HG03045 (cell line): ENCODE measurements around the gene PTGIS.

ENCODE experiments used
- ATAC-seq: cut with Tn5 transposase; IDR thresholded peaks from one replicate; pipeline ENCODE4 v1.9.1; 2021; ENCODE audit warnings: mild to moderate bottlenecking, moderate library complexity; ENCODE audit not compliant: unreplicated experiment

PTGIS gene

GRCh38 chr20:49476016-49476355 is 92.0 kb downstream of the PTGIS start:
- ATAC-seq = no peak

DNA sequence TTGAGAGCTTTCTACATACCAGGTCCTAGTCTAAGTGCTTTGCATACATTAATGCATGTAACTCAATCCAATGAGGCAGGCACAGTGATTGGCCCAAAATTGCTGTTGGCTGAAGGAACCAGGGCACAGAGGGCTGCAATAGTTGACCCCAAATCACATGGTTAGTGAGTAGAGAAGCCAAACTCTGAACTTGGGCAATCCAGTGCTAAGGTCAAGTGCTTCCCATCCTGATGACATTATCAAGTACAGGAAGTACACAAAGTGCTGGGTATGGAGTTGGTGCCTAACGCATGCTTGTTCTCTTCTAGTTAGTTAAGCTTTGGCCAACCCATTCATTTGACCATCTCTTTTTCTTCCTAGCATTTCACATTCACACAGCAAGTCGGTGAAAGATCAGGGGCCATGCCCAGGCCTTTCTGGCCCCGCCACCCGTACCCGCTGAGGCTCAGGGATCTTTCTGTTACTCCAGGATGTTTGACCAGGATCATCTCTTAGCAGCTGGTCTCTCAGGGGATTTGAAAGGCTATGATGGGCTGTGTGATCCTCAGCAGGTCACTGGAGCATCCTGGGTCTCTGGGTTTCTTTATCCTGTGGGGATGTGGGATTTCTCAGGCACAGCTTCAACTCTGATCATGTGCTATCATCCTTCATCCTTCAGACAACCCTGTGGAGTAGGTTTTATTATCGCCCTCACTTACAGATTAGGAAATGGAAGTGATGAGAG is 92.5 kb downstream of the PTGIS start:
- no peak for ATAC-seq

DNA sequence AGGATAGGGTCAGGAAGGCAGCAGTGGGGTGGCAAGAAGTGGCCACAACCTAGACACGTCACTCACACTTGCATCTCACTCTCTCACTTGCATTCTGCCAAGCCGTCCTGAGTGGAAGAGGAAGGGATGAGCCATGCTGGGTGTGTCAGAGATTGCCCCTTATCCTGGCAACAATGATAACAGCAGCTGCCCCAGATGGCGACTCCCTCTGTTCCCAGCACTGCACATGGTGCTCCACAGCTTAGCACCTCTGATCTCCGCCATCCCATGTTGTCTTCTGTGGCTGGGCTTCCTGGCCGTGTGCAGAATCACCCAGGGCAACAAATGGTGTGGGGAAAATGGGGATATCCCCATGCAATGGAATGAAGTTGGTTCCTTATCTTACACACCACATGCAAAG is 96.5 kb downstream of the PTGIS start:
- ATAC-seq = no peak

DNA sequence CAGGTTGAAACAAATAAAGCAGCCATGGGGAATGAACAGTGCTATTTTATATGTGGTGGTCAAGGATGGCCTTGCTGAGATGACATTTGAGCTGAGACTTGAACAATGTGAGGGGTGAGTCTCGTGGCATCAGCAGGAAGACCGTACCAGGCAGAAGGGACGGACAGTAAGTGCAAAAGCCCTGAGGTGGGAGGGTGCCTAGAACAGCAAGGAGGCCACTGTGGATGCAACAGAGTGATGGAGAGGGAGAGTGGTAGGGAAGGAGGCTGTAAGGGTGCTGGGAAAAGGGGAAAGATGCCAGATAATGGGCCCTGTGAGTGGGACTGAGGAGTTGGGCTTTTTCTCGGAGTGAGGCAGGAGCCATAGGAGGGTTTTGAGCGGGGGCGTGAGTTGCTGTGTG is 97.0 kb downstream of the PTGIS start:
- no peak for ATAC-seq

DNA sequence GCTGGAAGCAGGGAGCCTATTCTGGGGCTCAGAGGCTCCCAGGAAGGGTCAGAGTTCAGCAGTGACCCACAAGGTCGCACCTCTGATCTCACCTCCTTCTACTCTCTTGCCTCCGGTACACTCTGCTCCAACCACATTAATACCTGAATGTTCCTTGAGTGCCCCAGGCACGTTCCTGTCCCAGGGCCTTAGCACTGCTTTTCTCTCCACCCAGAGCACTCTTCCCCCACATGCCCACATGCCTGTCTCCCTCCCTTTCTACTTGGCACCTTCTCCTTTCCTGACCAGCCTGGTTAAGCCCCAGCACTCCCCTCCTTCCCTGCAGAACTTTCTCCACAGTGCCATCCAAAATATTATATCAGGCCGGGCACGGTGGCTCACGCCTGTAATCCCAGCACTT is 98.9 kb downstream of the PTGIS start:
- ATAC-seq = no peak

DNA sequence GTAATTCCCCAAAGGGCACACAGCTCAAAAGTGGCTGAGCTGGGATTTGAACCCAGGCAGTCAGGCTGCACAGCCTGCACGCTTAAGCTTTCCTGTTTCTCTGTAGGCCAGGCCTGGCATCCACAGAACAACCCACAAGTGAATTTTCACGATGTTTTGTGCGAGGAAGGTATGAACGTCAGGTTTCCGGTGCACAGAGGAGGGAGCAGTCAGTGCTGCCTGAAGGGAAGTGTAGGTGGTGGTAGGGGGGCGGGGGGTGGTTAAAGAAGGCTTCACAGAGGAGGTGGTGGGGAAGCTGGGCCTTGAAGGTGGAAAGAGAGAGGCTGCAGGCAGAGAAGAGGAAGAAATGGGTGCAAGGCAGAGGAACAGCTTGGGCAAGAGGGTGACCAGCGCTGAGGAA is 99.5 kb downstream of the PTGIS start:
- ATAC-seq = no peak

DNA sequence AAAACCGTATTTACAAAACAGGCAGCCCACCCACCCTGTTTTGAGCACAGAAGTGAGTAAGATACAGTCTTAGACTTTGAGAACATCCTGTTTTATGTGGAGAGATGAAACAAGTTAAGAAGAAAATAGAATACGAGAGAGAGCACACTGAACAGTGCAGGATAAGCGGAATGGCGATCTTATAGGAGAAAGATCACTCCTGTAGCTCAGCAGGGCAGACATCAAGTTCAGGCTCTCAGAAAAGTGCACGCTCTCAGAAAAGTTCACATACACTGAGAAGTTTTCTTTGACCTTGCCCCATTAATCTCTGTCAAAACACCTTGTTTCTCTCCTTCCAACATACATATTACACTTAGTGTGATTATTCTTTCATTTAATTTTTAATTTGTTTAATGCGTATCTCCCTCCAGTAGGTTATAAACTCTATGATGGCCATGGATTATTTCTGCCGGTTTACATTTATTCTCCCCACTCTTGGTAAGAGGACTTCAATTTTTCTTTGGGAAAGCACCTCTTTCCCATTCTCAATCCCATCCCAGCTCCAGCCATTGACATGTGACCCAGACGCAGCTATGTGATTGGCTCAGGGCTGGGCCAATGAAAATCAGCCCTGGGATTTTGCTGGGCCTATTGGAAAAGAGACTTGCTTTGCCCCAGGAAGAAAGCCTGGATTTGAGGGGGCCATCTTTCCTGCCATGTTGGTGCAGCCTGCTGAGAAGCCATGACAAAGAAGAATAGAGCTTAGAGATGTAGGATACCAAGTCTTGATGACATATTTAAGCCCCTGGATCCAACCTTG is 101.6 kb downstream of the PTGIS start:
- ATAC-seq = no peak

- ATAC-seq = no peak
Measured at GRCh38 chr20:49464556-49464955, 103.4 kb downstream of the PTGIS start.

GRCh38 chr20:49462626-49463025 is 105.3 kb downstream of the PTGIS start:
- no peak for ATAC-seq

DNA sequence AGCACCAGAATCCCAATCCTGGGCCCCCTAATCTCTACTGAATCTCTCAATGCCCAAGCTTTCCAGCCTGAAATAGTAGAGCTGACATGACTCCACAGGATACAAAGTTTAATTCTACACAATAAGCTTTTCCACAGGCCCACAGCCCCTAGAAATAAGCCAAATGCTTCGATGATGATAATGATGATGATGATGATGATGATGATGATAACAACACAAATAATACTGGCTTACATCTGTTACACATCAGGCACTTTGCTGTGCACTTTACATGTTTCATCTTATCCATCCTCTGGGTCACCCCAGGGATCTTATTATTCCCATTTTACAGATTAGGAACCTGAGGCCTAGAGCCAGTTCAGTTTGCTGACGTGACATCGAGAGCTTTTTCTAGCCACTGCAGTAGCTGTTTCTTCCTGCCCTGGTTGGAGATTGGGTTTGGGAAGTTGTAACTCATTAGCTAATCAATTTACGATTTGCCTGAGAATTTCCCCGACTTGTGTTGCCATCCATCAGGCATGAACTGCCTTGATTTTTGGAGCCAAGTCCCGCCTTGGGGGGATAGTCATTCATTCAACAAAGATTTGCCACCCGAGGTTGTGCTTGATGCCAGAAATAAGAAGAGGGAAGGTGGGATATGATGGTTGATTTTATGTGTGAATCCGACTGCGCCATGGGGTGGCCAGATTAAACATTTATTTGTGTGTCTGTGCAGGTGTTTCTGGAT is 105.9 kb downstream of the PTGIS start:
- ATAC-seq = no peak

GRCh38 chr20:49460916-49461315 is 107.0 kb downstream of the PTGIS start:
- no peak for ATAC-seq

GRCh38 chr20:49460131-49460530 is 107.8 kb downstream of the PTGIS start:
- no peak for ATAC-seq

DNA sequence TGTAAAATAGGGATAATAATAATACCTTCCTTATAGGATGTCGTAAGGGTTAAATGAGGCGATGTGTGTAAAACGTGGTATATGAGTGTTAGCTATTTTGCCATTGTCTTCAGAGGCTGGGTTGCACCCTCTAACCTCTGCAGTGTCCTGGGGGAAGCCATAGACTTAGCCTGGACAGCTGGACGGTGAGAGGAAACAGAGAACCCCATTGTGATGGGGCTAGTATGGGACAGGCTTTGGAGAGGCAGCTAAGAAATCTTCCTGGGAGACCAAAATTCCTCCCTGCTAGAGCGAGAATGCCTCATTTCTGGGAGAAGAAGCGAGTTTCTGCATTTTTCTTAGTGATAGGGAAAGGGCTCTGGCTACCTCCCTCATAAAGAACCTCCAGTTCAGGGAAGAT is 108.3 kb downstream of the PTGIS start:
- no peak for ATAC-seq

DNA sequence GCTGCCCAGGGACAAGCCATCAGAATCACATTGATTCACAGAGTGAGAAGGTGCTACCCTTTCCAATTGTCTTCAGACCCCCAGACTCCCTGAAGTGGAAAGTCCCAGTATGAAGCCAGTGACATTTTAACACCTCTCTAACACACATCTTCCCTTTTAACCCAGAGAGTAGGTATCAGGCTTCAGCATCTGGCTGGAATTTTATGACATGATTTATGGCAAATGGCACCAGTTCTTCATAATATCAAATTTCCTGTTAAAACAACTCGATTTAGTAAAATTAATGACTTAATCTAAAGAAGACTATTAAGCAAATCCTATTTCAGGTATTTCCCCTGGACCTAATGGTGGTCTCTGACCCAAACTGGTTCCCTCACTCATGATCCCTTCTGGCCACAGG is 110.5 kb downstream of the PTGIS start:
- no peak for ATAC-seq

- ATAC-seq = no peak
Measured at GRCh38 chr20:49456646-49457045, 111.3 kb downstream of the PTGIS start.

DNA sequence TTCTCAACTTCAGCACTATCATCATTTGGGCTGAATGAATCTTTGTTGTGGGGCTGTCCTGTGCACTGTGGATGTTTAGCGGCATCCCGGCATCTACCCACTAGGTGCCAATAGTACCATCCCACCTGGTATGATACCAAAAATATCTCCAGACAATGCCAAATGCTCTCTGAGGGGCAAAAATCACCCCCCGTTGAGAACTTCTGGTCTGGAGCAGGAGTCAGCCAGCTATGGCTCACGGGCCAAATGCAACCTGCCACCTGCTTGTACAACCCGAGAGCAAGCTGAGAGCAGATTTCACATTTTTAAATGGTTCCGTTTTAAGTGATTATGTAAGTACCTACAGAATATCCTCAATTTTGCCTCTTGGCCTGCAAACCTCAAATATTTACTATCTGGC is 112.2 kb downstream of the PTGIS start:
- ATAC-seq = no peak
